Fibroblast of lung (primary cell): ENCODE data around the gene MDK.

Source experiments
- EZH2 ChIP-seq: IDR thresholded peaks from 2 replicates; pipeline ENCODE4 v1.5.1; 2012; ENCODE audit warnings: low read length, control low read depth, mild to moderate bottlenecking; ENCODE audit errors: missing control alignments
- TF ChIP-seq, protein P1 (sequence below), 2 donors: IDR thresholded peaks in 1 of 2; conservative IDR thresholded peaks in 1 of 2; 1 replicate in 1 of 2; 2 replicates in 1 of 2; pipeline ENCODE4 v1.5.1; 2011 to 2012; ENCODE audit warnings: low read length in 2 of 2, control low read depth in 1 of 2, inconsistent platforms in 1 of 2, low read depth in 1 of 2, mild to moderate bottlenecking in 1 of 2

- TF ChIP-seq, protein P1, sequence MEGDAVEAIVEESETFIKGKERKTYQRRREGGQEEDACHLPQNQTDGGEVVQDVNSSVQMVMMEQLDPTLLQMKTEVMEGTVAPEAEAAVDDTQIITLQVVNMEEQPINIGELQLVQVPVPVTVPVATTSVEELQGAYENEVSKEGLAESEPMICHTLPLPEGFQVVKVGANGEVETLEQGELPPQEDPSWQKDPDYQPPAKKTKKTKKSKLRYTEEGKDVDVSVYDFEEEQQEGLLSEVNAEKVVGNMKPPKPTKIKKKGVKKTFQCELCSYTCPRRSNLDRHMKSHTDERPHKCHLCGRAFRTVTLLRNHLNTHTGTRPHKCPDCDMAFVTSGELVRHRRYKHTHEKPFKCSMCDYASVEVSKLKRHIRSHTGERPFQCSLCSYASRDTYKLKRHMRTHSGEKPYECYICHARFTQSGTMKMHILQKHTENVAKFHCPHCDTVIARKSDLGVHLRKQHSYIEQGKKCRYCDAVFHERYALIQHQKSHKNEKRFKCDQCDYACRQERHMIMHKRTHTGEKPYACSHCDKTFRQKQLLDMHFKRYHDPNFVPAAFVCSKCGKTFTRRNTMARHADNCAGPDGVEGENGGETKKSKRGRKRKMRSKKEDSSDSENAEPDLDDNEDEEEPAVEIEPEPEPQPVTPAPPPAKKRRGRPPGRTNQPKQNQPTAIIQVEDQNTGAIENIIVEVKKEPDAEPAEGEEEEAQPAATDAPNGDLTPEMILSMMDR (conservative IDR thresholded peaks at IDR 0.05 in 1 of 2, IDR thresholded peaks at IDR 0.05 in 1 of 2; ENCODE audit: low read depth in 1 of 2, low read length in 2 of 2): no peak
- no peak for TF ChIP-seq EZH2
These were observed 14.8 kb upstream of the MDK start for GRCh38 chr11:46366661-46367161.
